ENCODE data around the gene EEPD1.
"Not testable (repeated sequence)": the region's sequence is repeated elsewhere in the genome, so short reads cannot be mapped to it uniquely, and the experiment has no call there.

The EEPD1 gene

DNA sequence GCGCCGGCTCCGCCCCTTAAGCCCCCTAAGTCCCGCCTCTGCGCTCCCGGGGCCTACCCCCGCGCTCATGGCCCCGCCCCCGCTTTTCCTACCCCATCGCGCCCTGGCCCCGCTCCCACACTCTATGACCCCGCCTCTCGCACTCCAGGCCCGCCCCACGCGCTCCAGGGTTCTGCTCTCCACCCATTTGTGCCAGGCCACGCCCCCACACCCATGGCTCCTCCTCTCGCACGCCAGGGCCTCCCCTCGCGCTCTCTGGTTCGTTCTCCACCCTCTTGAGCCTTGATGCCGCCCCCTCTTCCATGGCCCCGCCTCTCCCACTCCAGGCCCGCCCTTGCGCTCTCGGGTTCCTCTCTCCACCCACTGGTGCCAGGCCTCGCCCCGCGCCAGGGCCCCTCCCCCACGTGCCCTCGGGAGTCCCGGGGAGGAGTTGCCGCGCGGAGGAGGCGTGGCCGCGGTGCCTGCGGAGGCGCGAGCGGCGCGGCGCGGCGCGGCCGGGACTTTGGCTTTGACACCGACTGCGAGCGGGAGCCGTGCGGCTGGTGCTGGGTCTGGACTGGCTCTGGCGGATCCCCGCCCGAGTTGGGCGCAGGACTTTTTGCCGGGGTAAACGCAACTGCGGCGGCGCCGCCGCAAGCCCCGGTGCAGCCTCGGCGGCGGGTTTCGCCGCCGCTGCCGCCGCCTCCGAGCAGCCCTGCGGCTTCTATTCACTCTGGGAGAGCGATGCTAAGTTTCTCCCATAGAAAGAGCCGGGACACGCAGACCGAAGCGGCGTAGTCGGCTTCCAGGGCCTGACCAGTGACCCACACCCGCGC lies at the start of gene EEPD1:
Gene EEPD1, plus strand, starts transcription at position 499 of the 815 bp plus-strand sequence. CDS start 1,071 bp downstream, outside the sequence.
- peak; percentile 99 for DNase-seq (ENCODE audit: low spot score)

DNA sequence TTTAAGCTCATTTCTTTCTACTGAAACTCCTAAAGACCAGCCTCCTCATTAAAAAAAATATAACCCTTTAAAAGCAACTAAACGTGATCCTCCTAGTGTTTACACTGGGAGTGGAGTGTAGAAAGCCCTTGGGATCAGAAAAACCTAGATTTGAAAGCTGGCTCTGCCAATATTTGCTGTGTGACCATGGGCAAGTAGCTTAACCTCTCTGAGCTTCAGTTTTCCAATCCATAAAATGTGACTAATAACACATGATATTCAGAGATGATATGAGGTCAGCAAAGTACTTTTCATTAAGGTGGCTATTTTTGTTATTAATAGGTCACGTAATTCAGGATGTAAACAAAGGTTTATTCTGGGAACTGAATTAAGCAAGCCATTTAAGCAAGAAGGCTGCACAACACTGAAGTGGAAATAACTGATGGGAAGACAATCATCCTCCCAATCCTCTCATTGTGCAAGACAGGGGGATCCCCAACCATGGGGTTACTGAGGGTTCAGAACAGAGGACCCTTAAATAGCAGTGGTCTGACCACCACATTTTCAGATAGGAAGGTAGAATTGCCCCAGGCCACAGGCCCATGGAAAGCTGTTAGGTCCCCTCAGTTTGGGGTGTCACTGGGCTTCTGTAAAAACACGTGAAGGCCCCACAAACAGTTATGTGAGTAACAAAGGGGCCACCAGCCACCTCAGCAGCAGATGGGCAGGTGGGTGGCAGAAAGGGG lies 49.1 kb upstream of the EEPD1 start:
- no peak for DNase-seq (ENCODE audit: low spot score)

DNA sequence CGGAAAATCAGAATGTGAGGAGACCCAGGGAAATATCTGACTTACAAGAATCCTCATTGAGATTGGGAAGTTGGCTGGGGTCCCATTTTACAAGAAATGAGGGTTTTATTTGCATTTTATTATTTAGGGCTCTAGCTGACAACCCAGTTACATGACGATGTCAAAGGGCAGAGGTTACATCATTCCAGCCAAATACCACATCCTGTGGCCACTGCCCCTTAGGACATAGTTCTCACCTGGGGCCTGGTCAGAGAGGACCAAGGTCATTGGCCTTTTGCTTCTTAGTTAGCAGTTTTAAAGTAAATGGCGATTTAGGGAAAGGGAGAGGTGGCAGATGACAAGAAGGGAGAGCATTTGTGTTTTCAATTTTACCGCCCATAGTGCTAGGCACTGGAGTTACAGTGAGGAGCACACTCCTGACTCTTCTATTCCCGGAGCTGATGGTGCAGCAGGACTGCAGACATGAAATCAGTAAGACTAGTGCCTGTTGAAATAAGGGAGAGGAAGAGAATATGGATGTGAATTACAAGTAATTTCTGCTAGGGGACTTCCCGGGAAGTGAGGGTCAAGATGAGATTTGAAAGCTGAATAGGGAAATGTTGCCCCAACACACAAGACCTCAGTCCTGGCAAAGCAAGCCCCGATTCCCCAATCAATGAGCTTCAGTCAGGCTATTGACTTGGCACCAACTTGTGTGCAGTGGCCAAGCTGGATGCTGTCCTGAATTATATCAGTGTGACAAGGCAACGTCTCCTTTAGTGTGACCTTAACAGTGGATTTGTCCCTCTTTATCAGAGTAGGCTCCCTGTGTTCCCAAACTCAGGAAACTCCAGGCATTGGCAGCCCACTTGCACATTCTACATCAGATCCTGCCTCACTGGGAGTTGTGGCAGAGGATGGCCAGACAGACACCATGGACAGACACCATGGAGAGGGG lies 45.8 kb upstream of the EEPD1 start:
- not testable (repeated sequence) for DNase-seq (ENCODE audit: low spot score)

DNA sequence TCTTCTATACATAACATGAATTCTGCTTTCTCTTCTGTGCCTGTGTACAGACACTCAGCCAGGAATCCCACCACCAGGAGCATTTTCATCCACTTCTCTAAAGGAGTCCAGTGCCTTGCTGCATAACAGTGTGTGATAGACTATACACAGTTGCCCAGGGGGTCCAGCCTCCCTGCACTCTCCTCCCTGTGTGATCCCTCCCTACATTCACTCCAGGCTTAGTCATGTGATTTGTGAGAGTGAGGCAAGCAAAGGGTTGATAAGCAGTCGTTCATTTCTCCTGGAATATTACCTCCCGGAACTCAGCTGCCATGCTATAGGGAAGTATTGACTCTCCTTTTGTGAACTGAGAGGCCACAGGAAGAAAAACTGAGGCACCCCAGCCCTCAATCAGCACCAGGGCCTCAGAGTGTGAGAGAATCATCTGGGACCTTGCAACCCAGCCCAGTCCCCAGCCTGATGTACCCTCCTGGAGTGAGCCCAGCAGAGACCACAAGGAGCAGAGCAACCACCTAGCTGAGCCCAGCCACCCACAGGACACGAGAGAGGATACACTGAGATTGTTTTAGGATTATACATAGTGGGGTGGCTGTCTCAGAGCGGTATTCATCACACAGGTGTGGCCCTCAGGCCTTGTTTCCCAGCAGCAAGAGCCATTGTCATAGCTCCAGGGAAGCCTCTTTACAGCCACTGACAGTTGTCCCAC lies 45.0 kb upstream of the EEPD1 start:
- no peak for DNase-seq (ENCODE audit: low spot score)

DNA sequence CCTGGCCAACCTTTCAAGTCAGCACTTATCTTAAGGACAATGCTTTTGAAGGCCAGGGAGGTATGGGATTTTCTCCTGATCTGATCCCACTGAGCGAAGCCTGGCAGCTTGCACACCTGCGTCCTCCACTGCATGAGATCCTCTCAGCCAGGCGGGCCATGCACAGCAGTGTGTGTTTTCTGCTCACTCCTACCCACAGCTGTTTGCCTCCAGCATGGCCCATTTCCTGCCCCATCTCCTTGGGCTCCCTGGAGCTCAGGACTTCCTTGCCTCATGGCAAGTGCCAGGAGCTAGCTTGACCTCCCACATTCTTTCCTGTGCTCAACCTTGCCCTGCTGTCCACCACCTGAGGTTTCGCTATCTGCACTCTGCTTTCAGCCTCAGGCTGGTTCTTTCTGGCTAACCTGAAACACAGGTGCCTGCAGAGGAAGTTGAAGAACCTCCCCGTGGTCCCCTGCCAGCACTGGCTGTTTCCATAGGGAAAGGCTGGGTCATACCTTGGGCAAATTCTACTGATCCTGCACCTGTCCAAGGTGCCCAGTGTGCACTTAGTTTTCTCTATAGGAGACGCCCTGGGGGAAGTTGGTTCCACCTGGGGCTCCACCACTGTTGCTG lies 43.9 kb upstream of the EEPD1 start:
- no peak for DNase-seq (ENCODE audit: low spot score)

DNA sequence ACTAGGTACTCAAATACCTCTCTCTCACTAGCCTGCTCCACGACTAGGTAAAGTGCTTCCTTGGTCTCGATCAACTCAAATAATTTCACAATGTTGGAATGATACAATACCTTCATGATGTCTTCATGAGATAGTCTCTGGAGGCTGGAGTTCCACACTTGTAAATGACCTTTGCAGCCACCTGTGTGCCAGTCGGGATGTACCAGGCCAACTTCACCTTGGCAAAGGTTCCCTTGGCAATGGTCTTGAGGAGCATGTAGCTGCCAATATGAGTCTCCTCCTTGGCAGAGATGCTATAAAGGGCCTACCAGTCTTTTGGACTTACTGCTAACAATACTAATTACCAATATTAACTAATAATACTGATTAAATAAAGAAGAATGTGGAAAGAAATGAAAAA lies 42.5 kb upstream of the EEPD1 start:
- DNase-seq (ENCODE audit: low spot score): no peak

DNA sequence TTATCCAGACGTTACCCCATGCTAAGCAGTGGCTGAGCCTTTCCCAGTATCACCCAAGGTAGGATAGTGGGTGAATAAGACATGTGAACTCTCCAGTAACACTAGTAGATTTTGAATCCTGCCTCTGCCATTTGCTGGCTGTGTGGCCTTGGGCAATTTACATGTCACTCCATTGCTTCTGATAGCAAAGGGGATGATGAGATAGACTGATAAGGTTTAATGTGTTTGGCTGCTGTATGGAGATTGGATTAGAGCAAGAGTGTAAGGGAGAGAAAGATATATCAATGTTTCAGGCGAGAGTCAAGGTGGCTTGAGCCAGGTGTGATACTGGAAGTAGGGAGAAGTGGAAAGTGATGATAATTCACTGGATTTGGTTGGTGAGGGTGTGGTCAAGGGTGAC lies 40.1 kb upstream of the EEPD1 start:
- DNase-seq (ENCODE audit: low spot score): no peak

DNA sequence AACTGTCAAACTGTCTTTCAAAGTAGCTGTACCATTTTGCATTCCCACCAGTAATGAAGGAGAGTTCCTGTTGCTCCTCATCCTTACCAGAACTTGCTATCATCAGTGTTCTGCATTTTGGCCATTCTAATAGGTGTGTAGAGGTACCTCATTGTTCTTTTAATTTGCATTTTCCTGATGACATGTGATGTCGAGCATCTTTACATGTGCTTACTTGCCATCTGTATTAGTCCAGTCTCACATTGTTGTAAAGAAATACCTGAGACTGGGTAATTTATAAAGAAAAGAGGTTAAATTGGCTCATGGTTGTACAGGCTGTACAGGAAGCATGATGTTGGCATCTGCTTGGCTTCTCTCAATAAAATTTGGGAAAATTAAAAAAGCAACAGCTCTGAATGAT lies 38.7 kb upstream of the EEPD1 start:
- no peak for DNase-seq (ENCODE audit: low spot score)

DNA sequence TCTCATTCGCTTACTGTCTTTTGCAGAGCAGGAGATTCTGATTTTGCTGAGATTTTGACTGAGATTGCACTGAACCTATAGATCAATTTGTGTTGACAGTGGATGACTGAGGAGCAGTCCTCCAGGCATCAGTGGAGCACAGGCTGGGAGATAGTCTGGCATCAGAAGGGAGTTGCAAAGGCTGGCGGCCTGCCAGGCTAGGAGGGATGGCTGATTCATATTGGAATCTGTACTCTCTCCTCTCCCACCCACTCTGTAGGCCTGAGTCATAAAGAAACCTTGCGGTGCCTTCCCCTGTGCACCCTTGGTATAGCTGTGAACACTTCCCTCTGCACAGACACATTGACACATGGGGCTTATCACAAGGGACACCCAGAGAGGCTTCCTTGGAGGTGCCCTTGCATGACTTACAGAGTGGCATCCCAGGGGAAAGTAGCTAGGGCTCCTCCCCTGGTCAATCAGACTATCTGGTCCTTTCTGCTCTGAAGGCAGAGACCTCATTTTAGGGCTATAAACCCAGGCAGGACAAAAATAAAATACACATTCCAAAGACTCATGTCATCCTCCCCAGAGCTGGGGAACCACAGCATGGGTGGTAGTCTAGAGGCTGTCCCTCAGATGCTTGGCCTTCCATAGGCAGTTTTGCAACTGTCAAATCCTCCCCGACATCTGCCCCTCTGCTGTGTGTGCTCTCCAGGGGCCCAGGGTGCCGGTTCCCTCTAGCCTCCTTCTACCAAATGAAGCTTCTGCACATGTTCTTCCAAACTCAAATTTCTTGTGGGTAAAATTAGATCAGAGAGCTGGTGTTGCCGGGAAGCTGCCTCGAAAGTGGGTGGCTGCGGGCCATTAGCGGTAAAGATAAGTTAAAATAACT lies 37.4 kb upstream of the EEPD1 start:
- peak; percentile 93 for DNase-seq (ENCODE audit: low spot score)

DNA sequence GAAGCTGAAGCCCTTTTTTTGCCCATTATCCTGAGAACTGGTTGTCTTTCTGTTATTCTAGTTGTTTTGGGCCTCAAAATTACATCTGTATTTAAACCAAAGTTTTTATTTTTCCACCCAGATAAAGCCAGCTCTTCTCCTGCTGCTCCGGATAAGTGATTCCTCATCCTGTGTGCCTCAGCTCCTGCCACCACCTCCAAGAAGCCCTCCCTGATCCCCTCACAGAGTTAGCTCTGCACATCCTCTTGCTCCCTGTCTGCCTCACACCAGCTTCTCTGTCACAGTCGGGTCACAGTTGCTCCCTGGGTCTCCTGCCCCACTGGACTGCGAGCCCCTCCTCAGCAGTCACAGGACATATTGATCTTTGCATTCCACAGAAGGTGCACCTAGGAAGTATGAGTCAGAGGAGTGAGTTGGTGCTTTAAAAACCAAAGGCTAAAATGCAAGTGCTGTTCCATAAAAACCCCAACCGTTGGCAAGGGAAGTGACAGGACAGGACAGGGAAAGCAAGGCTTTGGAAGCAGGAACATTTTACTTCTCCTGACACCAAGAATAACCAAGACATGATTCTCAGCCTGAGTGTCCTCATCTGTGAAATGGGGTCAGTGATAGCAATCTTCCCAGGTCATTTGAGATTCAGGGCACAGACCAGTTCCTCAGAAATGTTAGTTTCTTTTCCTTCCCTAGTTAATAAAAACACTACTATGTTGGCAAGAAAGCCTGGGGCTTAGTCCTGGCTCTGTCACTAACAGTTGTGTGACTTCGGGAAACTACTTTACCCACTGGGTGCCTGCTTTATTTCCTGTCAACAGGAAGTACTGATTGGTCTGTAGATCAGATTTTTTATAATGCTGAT lies 36.5 kb upstream of the EEPD1 start:
- DNase-seq (ENCODE audit: low spot score): peak; percentile 15

DNA sequence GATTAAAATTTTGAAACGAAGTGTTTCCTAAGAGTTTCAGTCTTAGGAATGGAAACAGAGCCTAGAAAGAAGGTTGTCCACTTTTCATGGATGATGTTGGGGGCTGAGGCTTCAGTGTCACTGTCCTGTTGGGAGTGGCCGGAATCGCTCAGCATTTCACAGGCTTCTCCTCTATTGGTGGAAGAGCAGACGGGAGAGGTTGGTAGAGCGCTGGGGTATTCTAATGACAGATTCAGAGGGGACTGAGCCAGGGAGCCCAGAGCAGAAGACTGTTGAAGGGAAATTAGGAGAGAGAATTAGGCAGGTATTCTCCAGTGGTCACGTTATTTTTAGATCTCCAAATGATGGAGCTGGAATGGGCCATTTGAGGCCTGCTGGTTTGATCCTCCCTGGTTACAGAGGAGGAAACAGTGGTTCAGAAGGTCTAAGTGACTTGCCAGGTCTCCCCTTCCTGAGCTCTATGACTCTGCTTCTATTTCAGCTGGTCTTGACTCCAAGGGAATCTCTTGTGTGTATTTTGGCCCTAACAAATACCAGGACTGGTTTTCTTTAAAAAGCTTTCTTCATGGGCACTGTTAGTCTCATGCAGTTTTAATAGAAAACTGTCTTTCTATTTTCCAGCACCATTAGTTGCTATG lies 35.7 kb upstream of the EEPD1 start:
- no peak for DNase-seq (ENCODE audit: low spot score)

DNA sequence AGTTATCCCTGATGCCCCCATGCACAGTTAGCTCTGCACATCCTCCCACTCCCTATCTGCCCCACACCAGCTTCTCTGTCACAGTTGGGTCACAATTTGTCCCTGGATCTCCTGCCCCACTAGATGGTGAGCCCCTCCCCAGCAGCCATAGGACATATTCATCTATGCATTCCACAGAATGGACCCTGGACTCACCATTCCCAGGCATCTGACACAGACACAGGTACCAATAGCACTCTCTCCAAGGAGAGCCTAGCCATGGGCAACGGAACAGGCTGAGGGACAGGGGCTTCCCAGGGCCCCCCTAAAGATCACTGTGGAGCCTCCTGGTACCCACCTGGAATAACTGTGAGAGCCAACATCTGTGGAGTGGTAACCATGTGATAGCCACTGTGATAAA lies 34.7 kb upstream of the EEPD1 start:
- no peak for DNase-seq (ENCODE audit: low spot score)

DNA sequence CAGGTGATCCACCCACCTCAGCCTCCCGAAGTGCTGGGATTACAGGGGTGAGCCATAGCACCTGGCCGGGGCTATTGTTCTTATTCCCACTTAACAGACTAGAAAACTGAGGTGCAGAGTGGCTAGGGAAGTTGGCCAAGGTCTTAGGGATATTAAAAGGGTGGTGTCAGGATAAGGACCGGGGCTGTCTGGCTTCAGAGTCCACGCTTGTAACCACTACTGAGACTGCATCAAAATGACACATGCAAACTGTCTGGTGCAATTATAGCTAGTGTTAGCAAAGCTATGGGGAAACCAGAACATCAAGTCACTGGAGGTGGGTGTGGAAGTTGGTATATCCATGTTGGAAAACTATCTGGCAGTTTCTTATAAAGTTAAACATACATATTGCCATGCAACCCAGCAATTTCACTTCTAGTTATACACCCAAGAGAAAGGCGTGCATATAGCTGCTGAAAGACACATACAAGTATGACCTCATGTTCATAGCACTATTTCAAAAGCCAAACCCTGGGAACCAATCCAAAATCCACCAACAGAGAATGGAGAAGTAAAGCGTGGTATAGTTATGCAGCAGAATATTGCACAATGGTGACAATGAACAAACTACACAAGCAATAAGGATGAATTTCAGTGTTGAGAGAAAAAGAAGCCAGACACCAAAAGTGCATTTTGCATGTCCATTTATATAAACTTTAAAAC lies 33.9 kb upstream of the EEPD1 start:
- peak; percentile 83 for DNase-seq (ENCODE audit: low spot score)

DNA sequence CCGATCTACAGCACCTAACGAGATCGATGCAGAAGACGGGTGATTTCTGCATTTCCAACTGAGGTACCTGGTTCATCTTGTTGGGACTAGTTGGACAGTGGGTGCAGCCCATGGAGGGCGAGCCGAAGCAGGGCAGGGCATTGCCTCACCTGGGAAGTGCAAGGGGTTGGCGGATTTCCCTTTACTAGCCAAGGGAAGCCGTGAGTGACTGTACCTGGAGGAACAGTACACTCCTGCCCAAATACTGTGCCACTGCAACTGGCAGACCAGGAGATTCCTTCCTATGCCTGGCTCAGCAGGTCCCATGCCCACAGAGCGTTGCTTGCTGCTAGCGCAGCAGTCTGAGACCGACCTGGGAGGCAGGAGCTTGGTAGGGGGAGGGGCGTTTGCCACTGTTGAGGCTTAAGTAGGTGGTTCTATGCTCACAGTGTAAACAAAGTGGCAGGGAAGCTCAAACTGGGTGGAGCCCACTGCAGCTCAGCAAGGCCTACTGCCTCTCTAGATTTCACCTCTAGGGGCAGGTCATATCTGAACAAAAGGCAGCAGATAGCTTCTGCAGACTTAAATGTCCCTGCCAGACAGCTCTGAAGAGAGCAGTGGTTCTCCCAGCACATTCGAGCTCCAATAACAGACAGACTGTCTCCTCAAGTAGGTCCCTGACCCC lies 32.9 kb upstream of the EEPD1 start:
- DNase-seq (ENCODE audit: low spot score): not testable (repeated sequence)

DNA sequence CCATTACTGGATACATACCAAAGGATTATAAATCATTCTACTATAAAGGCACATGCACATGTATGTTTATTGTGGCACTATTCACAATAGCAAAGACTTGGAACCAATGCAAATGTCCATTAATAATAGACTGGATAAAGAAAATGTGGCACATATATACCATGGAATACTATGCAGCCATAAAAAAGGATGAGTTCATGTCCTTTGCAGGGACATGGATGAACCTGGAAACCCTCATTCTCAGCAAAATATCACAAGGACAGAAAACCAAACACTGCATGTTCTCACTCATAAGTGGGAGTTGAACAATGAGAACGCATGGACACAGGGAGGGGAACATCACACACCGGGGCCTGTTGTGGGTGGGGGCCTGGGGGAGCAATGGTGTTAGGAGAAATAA lies 27.4 kb upstream of the EEPD1 start:
- DNase-seq (ENCODE audit: low spot score): not testable (repeated sequence)

DNA sequence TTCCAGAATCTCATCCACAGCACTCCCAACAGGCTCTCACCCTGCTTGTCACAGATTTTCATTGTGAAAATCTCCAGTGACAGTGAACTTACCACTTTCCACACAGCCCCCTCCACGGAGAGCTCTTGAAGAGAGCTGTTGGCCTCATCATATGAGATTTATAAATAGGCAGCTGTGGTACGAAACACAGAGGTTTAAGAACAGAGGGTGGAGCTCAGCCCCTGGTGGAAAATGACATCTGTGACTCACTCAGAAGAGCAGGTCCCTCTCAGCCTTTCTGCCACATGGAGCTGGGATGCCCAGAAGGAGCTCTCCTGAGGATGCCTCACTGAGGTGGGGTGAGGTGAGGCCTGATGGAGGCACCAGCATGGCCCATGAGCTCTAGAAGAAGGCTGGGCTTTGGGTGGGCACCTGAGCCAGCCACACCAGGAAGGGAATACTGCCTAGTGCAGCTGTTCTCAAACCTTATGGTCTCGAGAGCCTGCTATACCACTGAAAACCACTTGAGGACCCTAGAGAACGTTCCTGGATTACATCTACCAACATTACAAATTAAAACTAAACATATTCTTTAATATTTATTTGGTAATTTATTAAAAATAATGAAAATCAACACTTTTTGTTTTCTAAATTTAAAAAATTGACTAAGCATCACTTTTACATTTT lies 25.8 kb upstream of the EEPD1 start:
- no peak for DNase-seq (ENCODE audit: low spot score)

DNA sequence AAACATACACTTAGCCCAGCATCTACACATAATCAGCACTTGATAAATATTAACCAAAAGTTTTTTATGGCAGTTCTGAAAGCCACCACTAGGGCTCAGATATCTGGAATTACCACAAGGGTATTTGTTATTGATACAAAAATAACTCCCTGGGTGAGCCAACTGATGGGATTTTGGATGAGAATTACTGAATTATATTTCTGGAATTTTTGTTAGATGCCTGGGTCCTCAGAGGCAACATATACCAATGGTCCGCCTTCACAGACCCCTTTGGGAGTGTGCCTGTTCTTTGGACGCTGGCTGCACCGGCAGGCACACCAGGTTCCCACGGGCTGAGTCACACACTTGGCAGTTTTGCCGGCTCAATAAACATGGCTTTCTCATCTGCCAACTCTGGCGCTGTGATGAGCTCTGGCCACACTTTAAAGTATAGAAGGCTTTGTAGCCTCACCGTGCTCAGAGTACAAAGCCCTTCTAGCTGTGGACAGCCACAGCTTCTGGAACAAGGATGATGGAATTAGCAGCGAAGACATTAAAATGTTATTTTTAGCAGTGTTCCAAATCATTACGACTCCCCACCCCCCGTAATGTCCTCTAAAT lies 24.5 kb upstream of the EEPD1 start:
- peak; percentile 82 for DNase-seq (ENCODE audit: low spot score)

Measured in GM03348 (cell line).